SK-N-SH (cell line): ENCODE results near the gene FGF4.

Source experiments
- CTCF ChIP-seq: fragments of 200-600 bp; sonication (generic); IDR thresholded peaks from 2 replicates; pipeline ENCODE4 v1.6.1; 2017; ENCODE audit warnings: antibody characterized with exemption, mild to moderate bottlenecking, moderate library complexity
- EP300 ChIP-seq, 2 experiments: IDR thresholded peaks; 2 replicates each; pipeline versions ENCODE4 v1.4.0 to v1.6.1; 2012; ENCODE audit warnings: borderline replicate concordance in 1 of 2, low read depth in 1 of 2, low read length in 1 of 2
- EZH2phosphoT487 ChIP-seq: fragments of 200-600 bp; sonication (generic); IDR thresholded peaks from 2 replicates; pipeline ENCODE4 v1.6.1; 2017; ENCODE audit warnings: low read depth, mixed run types, mild to moderate bottlenecking, antibody characterized with exemption, moderate library complexity, borderline replicate concordance
- GABPA ChIP-seq: IDR thresholded peaks from 2 replicates; pipeline ENCODE4 v1.4.0; 2012; ENCODE audit warnings: low read depth, mild to moderate bottlenecking
- JUND ChIP-seq: IDR thresholded peaks from 2 replicates; pipeline ENCODE4 v1.4.0; 2012
- NFIC ChIP-seq: IDR thresholded peaks from 2 replicates; pipeline ENCODE4 v1.4.0; 2012; ENCODE audit warnings: borderline replicate concordance
- POLR2AphosphoS5 ChIP-seq: IDR thresholded peaks from 2 replicates; pipeline ENCODE4 v1.6.1; 2012; ENCODE audit warnings: low read depth, low read length
- RAD21 ChIP-seq: IDR thresholded peaks from 2 replicates; pipeline ENCODE4 v1.6.1; 2012; ENCODE audit warnings: mild to moderate bottlenecking, low read length
- RFX5 ChIP-seq: IDR thresholded peaks from 2 replicates; pipeline ENCODE4 v1.6.1; 2012; ENCODE audit warnings: mild to moderate bottlenecking, improper control_type of control experiment, low read length
- SIN3A ChIP-seq: IDR thresholded peaks from 2 replicates; pipeline ENCODE4 v1.6.1; 2012; ENCODE audit warnings: low read depth, mild to moderate bottlenecking, low read length, moderate library complexity, borderline replicate concordance
- USF2 ChIP-seq: fragments of 150-350 bp; IDR thresholded peaks from 2 replicates; pipeline ENCODE4 v1.6.1; 2017; ENCODE audit warnings: antibody characterized with exemption, low read length, low read depth, borderline replicate concordance
- YY1 ChIP-seq: IDR thresholded peaks from 2 replicates; pipeline ENCODE4 v1.4.0; 2012; ENCODE audit warnings: low read depth, mild to moderate bottlenecking

- no peak for TF ChIP-seq RFX5
- no peak for TF ChIP-seq EP300 (IDR thresholded peaks at IDR 0.05; ENCODE audit: borderline replicate concordance in 1 of 2, low read depth in 1 of 2, low read length in 1 of 2)
- no peak for TF ChIP-seq CTCF
- no peak for TF ChIP-seq SIN3A
- no peak for TF ChIP-seq POLR2AphosphoS5
- TF ChIP-seq YY1 = no peak
- TF ChIP-seq EZH2phosphoT487 = no peak
- no peak for TF ChIP-seq GABPA
- no peak for TF ChIP-seq USF2
- TF ChIP-seq RAD21 = no peak
- no peak for TF ChIP-seq JUND
- no peak for TF ChIP-seq NFIC
These were observed 48.7 kb downstream of the FGF4 start for GRCh38 chr11:69726481-69726880.
